ENCODE measurements around the gene POP4. TPM values are rescaled to one million over a fixed set of nuclear protein-coding genes. Genes with fewer than 3 reads are reported as not detected.

POP4 gene
- total and polyA plus RNA-seq, 2 of the 8 experiments (the other 6 are each of a cell fraction or from before 2014, with no cell fraction given) = 29.1 to 41.5 TPM

DNA sequence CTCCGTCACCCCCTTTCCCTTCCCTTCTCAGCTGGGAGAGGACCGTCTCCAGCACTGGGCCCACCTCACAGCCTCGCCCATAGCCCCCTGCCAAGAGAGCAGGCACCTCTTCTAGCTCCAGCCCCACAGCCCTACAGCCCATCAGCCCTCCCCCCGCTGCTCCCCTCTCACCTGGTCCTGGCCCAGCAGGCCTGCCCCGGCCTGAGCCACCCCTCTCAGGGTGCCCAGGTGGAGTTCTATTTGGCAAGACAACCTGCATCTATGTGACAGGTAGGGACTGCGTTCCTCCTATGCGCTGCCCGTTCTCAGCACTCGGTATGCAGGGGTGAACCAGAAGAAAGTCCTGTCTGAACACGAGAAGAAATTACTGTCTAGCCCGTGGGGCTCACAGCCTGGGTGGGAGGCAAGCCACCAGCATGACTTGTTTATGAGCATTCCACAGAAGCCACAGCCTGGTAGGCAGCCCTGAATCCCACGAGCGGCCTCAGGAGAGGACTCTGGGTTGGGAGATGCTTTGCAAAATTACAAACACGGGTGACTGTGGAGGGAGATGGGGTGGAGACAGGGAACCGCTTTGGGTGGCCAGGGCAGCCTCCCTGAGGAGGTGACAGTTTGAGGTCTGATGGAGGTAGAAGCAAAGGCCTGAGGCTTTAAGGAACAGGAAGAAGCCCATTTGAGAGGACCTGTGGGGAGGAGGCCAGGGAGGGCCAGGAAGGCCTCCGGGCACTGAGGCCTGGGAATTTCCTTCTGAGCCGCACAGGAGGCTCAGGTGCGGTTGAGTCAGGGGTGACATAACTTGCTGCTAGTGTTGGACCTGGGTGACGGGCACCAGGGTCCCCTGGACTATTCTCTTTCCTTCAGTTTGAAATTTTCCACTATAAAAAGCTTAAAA lies 58.0 kb downstream of the POP4 start (continued):
- TF ChIP-seq TEAD4 (IDR thresholded peaks at IDR 0.05; ENCODE audit: low read depth, low read length) (no peak), BCL11A (IDR thresholded peaks at IDR 0.05; ENCODE audit: low read depth in 2 of 2, low read length in 2 of 2) (no peak), CHD1 (IDR thresholded peaks at IDR 0.05; ENCODE audit: low read depth, low read length) (no peak), KDM5A (IDR thresholded peaks at IDR 0.05; ENCODE audit: low read length) (no peak), RBBP5 (IDR thresholded peaks at IDR 0.05; ENCODE audit: borderline replicate concordance, low read depth, low read length) (no peak), SP1 (IDR thresholded peaks at IDR 0.05; ENCODE audit: low read depth, low read length) (no peak), RNF2 (IDR thresholded peaks at IDR 0.05; ENCODE audit: borderline replicate concordance, low read depth, low read length, missing control alignments, poor library complexity, severe bottlenecking) (no peak), POU5F1 (IDR thresholded peaks at IDR 0.05; ENCODE audit: low read depth, low read length) (no peak), SP2 (IDR thresholded peaks at IDR 0.05; ENCODE audit: low read length) (no peak), SRF (IDR thresholded peaks at IDR 0.05; ENCODE audit: low read depth, low read length) (no peak)
